22Rv1 (cell line): ENCODE measurements around the gene COG3.

ENCODE experiments used
- H3K27ac ChIP-seq: fragments of 450-650 bp; 2 replicates; pipeline ENCODE4 v1.5.1; 2017
- CTCF ChIP-seq: fragments of 450-650 bp; IDR thresholded peaks from 2 replicates; pipeline ENCODE4 v1.5.1; 2017; ENCODE audit warnings: mild to moderate bottlenecking
- ZFX ChIP-seq: fragments of 450-650 bp; IDR thresholded peaks from 2 replicates; pipeline ENCODE4 v1.6.1; 2017; ENCODE audit warnings: antibody characterized with exemption, borderline replicate concordance

The COG3 gene

GRCh38 chr13:45490068-45490467 is 25.3 kb downstream of the COG3 start:
- TF ChIP-seq CTCF (peak; percentile 22; the same call in 1 of the 2 replicates), ZFX (no peak)
- H3K27ac ChIP-seq, result no peak overlapping the region

GRCh38 chr13:45492538-45492937 is 27.8 kb downstream of the COG3 start:
- no peak overlapping the region for H3K27ac ChIP-seq
- TF ChIP-seq ZFX (no peak), CTCF (no peak)

- TF ChIP-seq ZFX (no peak), CTCF (no peak)
- no peak overlapping the region for H3K27ac ChIP-seq
Observed at GRCh38 chr13:45496942-45497341, 32.2 kb downstream of the COG3 start.

- no peak overlapping the region for H3K27ac ChIP-seq
- TF ChIP-seq ZFX, result no peak
- no peak for TF ChIP-seq CTCF
Observed at GRCh38 chr13:45500492-45501174, 35.9 kb downstream of the COG3 start.

GRCh38 chr13:45501175-45501526 is 36.4 kb downstream of the COG3 start:
- no peak for TF ChIP-seq ZFX
- TF ChIP-seq CTCF, result no peak

GRCh38 chr13:45503658-45504057 is 38.9 kb downstream of the COG3 start:
- TF ChIP-seq ZFX, result no peak
- TF ChIP-seq CTCF, result no peak

More at GRCh38 chr13:45501175-45501526, 36.4 kb downstream of the COG3 start:
- H3K27ac ChIP-seq, result no peak overlapping the region

GRCh38 chr13:45506811-45507210 is 42.1 kb downstream of the COG3 start:
- TF ChIP-seq CTCF (no peak), ZFX (no peak)
- no peak overlapping the region for H3K27ac ChIP-seq

More at GRCh38 chr13:45503658-45504057, 38.9 kb downstream of the COG3 start:
- no peak overlapping the region for H3K27ac ChIP-seq
